ENCODE data around the gene OR9K2. TPM values are rescaled to one million over a fixed set of nuclear protein-coding genes. Genes with fewer than 3 reads are reported as not detected.

The OR9K2 gene
- total RNA-seq, 1 donor from 2014 or later, result not detected

GRCh38 chr12:55173456-55173855 is 47.2 kb downstream of the OR9K2 start:
- H3K4me1 Mint-ChIP-seq (ENCODE audit: low read depth), result no peaks in the 10 kb centered on the region
- peaks cover 6% of the 10 kb centered on the region for H3K9me3 Mint-ChIP-seq (ENCODE audit: low read depth)
- no peak for DNase-seq (ENCODE audit: low spot score, unreplicated experiment)
- H3K27ac Mint-ChIP-seq, result no peak overlapping the region
- H3K4me3 Mint-ChIP-seq (ENCODE audit: low read depth), result no peak overlapping the region
- H3K27me3 Mint-ChIP-seq, result no peaks in the 10 kb centered on the region
- H3K36me3 Mint-ChIP-seq (ENCODE audit: insufficient read depth), result no peaks in the 10 kb centered on the region
- TF ChIP-seq CTCF (IDR thresholded peaks at IDR 0.05; ENCODE audit: unreplicated experiment), result no peak

Other genes starting within 250 kb of the OR9K2 start
- not detected in 2 replicates for gene TESPA1, start 141.6 kb upstream of the OR9K2 start, total RNA-seq
- not detected in 2 replicates for gene NEUROD4, start 106.4 kb upstream of the OR9K2 start, total RNA-seq
- gene OR10A7, start 94.6 kb downstream of the OR9K2 start, total RNA-seq, result not detected in 2 replicates
- not detected in 2 replicates for gene OR6C74, start 118.2 kb downstream of the OR9K2 start, total RNA-seq
- not detected in 2 replicates for gene OR6C6, start 170.2 kb downstream of the OR9K2 start, total RNA-seq
- not detected in 2 replicates for gene OR6C1, start 187.9 kb downstream of the OR9K2 start, total RNA-seq
- not detected in 2 replicates for gene OR6C3, start 204.3 kb downstream of the OR9K2 start, total RNA-seq
- not detected in 2 replicates for gene OR6C75, start 236.6 kb downstream of the OR9K2 start, total RNA-seq

All from progenitor cell of endocrine pancreas (in vitro differentiated cells).